Progenitor cell of endocrine pancreas (in vitro differentiated cells): ENCODE measurements around the gene NFATC2IP. TPM values are rescaled to one million over a fixed set of nuclear protein-coding genes. Genes with fewer than 3 reads are reported as not detected.

ENCODE experiments used
- DNase-seq: peaks from one replicate; pipeline ENCODE4 v3.0.0; 2021; ENCODE audit warnings: low spot score; ENCODE audit not compliant: unreplicated experiment
- H3K27ac Mint-ChIP-seq: 2 replicates; pipeline ENCODE4 v1.8.0; 2021; ENCODE audit warnings: mild to moderate bottlenecking, moderate library complexity, mixed read lengths
- H3K27me3 Mint-ChIP-seq: 2 replicates; pipeline ENCODE4 v1.8.0; 2021; ENCODE audit warnings: mixed read lengths
- H3K36me3 Mint-ChIP-seq: 2 replicates; pipeline ENCODE4 v1.8.0; 2022; ENCODE audit warnings: mixed read lengths; ENCODE audit not compliant: insufficient read depth
- H3K4me1 Mint-ChIP-seq: 2 replicates; pipeline ENCODE4 v1.8.0; 2021; ENCODE audit warnings: low read depth, mixed read lengths
- H3K4me3 Mint-ChIP-seq: 2 replicates; pipeline ENCODE4 v1.8.0; 2021; ENCODE audit warnings: low read depth, mild to moderate bottlenecking, moderate library complexity, mixed read lengths
- H3K9me3 Mint-ChIP-seq: 2 replicates; pipeline ENCODE4 v1.8.0; 2021; ENCODE audit warnings: low read depth, mixed read lengths
- CTCF ChIP-seq: fragments of 200-600 bp; sonication (generic); IDR thresholded peaks from one replicate; pipeline ENCODE4 v1.5.0; 2021; ENCODE audit warnings: antibody characterized with exemption, mild to moderate bottlenecking; ENCODE audit not compliant: unreplicated experiment
- total RNA-seq: library from RNA; stranded (reverse); gene quantifications from 2 replicates; pipeline ENCODE4 v1.2.1, GENCODE V29; 2021

The NFATC2IP gene
- total RNA-seq, 1 donor from 2014 or later = 77.1 TPM

GRCh38 chr16:28981517-28981916 is 30.8 kb downstream of the NFATC2IP start:
- H3K4me3 Mint-ChIP-seq = no peak overlapping the region
- TF ChIP-seq CTCF = peak; percentile 52
- no peak for DNase-seq
- H3K9me3 Mint-ChIP-seq = no peaks in the 10 kb centered on the region
- H3K27me3 Mint-ChIP-seq = no peaks in the 10 kb centered on the region
- H3K27ac Mint-ChIP-seq = no peak overlapping the region
- H3K36me3 Mint-ChIP-seq = peaks cover 14% of the 10 kb centered on the region
- H3K4me1 Mint-ChIP-seq = no peaks in the 10 kb centered on the region

GRCh38 chr16:28982418-28982817 is 31.7 kb downstream of the NFATC2IP start:
- Mint-ChIP-seq H3K4me3 (no peak overlapping the region), H3K36me3 (peaks cover 19% of the 10 kb centered on the region), H3K27me3 (no peaks in the 10 kb centered on the region), H3K4me1 (no peaks in the 10 kb centered on the region), H3K9me3 (no peaks in the 10 kb centered on the region), H3K27ac (no peak overlapping the region)
- DNase-seq = no peak
- TF ChIP-seq CTCF = no peak

DNA sequence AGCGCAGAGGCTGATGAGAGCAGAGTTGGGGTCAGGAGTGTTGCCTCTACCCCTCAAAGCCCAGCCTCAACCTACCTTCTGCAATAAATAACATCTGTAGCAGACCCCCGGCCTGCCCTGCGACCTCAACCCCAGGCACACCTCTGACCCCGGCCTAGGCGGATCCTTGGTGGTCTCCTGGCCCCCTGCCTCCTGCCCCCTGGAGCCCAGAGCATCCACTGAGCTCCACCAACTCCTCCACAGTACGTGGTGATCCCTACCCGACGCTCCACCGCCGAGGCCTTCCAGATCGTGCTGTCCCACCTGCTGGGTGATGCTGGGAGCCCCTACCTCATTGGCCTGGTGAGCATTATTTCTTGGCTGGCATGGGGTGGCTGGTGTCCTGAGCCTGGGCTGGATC is 32.2 kb downstream of the NFATC2IP start:
- H3K36me3 Mint-ChIP-seq = peaks cover 20% of the 10 kb centered on the region
- TF ChIP-seq CTCF = no peak
- no peak for DNase-seq
- no peaks in the 10 kb centered on the region for H3K27me3 Mint-ChIP-seq
- no peaks in the 10 kb centered on the region for H3K4me1 Mint-ChIP-seq
- H3K27ac Mint-ChIP-seq = no peak overlapping the region
- H3K9me3 Mint-ChIP-seq = no peaks in the 10 kb centered on the region
- no peak overlapping the region for H3K4me3 Mint-ChIP-seq

DNA sequence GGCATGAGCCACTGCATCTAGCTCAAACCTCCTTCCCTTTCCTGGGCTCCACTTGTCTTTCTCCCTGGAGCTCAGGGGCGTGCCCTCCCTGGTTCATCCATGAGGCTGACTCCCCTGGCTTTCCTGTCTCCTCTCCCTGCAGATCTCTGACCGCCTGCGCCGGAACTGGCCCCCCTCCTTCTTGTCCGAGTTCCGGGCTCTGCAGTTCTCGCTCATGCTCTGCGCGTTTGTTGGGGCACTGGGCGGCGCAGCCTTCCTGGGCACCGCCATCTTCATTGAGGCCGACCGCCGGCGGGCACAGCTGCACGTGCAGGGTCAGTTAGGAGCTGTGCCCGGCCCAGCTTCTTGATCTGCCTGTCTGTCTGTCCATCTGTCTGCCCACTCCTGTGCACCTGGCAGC is 32.9 kb downstream of the NFATC2IP start:
- Mint-ChIP-seq H3K27me3 (no peaks in the 10 kb centered on the region), H3K4me3 (no peak overlapping the region), H3K4me1 (no peaks in the 10 kb centered on the region), H3K36me3 (peaks cover 21% of the 10 kb centered on the region), H3K9me3 (no peaks in the 10 kb centered on the region), H3K27ac (no peak overlapping the region)
- TF ChIP-seq CTCF = no peak
- no peak for DNase-seq

DNA sequence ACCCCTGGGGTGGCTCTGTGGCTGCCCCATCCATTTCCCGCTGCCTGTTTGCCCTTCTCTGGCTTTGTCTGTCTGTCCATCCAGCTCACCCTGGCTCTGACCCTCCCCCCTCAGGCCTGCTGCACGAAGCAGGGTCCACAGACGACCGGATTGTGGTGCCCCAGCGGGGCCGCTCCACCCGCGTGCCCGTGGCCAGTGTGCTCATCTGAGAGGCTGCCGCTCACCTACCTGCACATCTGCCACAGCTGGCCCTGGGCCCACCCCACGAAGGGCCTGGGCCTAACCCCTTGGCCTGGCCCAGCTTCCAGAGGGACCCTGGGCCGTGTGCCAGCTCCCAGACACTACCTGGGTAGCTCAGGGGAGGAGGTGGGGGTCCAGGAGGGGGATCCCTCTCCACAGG is 33.4 kb downstream of the NFATC2IP start:
- TF ChIP-seq CTCF = no peak
- Mint-ChIP-seq H3K27ac (no peak overlapping the region), H3K4me3 (no peak overlapping the region), H3K4me1 (no peaks in the 10 kb centered on the region), H3K9me3 (no peaks in the 10 kb centered on the region), H3K27me3 (no peaks in the 10 kb centered on the region), H3K36me3 (peaks cover 21% of the 10 kb centered on the region)
- no peak for DNase-seq
